ENCODE data around the gene VAV1.

The VAV1 gene

GRCh38 chr19:6833166-6833790 is 60.8 kb downstream of the VAV1 start:
- TF ChIP-seq, protein P1, sequence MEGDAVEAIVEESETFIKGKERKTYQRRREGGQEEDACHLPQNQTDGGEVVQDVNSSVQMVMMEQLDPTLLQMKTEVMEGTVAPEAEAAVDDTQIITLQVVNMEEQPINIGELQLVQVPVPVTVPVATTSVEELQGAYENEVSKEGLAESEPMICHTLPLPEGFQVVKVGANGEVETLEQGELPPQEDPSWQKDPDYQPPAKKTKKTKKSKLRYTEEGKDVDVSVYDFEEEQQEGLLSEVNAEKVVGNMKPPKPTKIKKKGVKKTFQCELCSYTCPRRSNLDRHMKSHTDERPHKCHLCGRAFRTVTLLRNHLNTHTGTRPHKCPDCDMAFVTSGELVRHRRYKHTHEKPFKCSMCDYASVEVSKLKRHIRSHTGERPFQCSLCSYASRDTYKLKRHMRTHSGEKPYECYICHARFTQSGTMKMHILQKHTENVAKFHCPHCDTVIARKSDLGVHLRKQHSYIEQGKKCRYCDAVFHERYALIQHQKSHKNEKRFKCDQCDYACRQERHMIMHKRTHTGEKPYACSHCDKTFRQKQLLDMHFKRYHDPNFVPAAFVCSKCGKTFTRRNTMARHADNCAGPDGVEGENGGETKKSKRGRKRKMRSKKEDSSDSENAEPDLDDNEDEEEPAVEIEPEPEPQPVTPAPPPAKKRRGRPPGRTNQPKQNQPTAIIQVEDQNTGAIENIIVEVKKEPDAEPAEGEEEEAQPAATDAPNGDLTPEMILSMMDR (IDR thresholded peaks at IDR 0.05; ENCODE audit: control insufficient read depth, insufficient read depth, low read depth, low read length, missing control alignments), result no peak
- H3K4me3 ChIP-seq (ENCODE audit: control insufficient read depth, low read depth, low read length), result no peak overlapping the region
- DNase-seq (ENCODE audit: low read depth), result no peak

GRCh38 chr19:6834433-6834832 is 61.9 kb downstream of the VAV1 start:
- TF ChIP-seq, protein P1 (IDR thresholded peaks at IDR 0.05; ENCODE audit: control insufficient read depth, insufficient read depth, low read depth, low read length, missing control alignments), result no peak
- DNase-seq (ENCODE audit: low read depth), result no peak
- no peak overlapping the region for H3K4me3 ChIP-seq (ENCODE audit: control insufficient read depth, low read depth, low read length)

- H3K4me3 ChIP-seq (ENCODE audit: control insufficient read depth, low read depth, low read length), result no peak overlapping the region
- DNase-seq (ENCODE audit: low read depth), result no peak
- TF ChIP-seq, protein P1 (IDR thresholded peaks at IDR 0.05; ENCODE audit: control insufficient read depth, insufficient read depth, low read depth, low read length, missing control alignments), result no peak
Observed at GRCh38 chr19:6835501-6835900, 63.0 kb downstream of the VAV1 start.

GRCh38 chr19:6837525-6837924 is 65.0 kb downstream of the VAV1 start:
- H3K4me3 ChIP-seq (ENCODE audit: control insufficient read depth, low read depth, low read length), result no peak overlapping the region
- TF ChIP-seq, protein P1 (IDR thresholded peaks at IDR 0.05; ENCODE audit: control insufficient read depth, insufficient read depth, low read depth, low read length, missing control alignments), result no peak
- no peak for DNase-seq (ENCODE audit: low read depth)

DNA sequence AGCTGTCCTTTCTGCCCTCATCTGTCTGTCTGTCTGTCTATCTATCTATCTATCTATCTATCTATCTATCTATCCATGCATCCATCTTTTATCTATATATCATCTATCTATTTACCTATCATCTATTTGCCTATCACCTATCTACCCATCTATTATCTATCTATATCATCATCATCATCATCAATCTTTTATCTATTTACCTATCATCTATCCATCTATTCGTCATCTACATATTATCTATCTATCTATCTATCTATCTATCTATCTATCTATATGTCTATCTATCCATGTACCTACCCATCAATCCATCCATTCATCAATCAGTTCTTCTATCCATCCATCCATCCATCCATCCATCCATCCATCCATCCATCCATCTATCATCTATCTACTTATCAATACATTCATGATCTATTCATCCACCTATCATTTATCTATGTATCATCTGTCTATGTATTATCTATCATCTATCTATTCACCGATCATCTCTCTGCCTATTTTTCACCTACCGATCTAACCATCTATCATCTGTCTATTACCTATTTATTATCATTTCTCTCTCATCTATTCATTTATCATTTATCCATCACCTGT is 65.7 kb downstream of the VAV1 start:
- TF ChIP-seq, protein P1 (IDR thresholded peaks at IDR 0.05; ENCODE audit: control insufficient read depth, insufficient read depth, low read depth, low read length, missing control alignments), result no peak
- no peak overlapping the region for H3K4me3 ChIP-seq (ENCODE audit: control insufficient read depth, low read depth, low read length)
- no peak for DNase-seq (ENCODE audit: low read depth)

DNA sequence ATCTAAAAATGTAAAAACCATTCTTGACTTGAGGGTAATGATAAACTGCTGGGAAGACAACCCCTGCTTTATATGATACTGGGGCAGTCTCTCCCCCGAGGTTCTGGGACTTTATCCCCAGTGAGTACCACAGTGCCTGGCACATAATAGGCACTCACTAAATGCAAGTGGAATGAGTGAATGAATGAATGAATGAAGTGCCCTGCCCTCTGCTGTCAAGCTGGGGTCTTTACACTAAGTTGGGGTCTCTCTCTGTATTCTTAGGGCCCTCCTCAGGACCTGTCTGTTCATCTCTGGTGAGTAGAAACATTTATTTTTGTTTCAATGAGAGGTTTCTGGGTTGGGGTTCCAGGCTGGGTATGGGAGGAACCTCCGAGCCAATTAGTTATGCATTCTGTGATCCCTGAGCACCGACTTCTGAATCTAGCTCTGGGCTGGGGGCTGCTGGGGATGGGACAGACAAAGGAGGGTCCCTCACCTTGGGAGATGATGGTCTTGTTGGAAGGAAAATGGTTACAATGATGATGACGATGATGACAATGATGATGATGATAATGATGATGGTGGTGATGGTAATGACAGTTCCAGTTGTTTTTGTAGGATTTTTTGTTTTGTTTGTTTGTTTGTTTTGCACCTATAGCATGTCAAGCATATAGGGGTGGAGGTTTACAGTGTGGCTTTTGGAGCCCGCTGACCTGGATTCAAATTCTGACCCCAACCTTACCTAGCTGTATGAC is 70.5 kb downstream of the VAV1 start:
- TF ChIP-seq, protein P1 (IDR thresholded peaks at IDR 0.05; ENCODE audit: control insufficient read depth, insufficient read depth, low read depth, low read length, missing control alignments), result no peak
- H3K4me3 ChIP-seq (ENCODE audit: control insufficient read depth, low read depth, low read length), result no peak overlapping the region
- DNase-seq (ENCODE audit: low read depth), result no peak
